Measurements from ENCODE around the gene C14orf132. TPM values are rescaled to one million over a fixed set of nuclear protein-coding genes. Genes with fewer than 3 reads are reported as not detected.

C14orf132 gene
- total and polyA plus RNA-seq, 2 of the 4 experiments (the other 2 are of a cell fraction): 6.3 to 13.5 TPM

DNA sequence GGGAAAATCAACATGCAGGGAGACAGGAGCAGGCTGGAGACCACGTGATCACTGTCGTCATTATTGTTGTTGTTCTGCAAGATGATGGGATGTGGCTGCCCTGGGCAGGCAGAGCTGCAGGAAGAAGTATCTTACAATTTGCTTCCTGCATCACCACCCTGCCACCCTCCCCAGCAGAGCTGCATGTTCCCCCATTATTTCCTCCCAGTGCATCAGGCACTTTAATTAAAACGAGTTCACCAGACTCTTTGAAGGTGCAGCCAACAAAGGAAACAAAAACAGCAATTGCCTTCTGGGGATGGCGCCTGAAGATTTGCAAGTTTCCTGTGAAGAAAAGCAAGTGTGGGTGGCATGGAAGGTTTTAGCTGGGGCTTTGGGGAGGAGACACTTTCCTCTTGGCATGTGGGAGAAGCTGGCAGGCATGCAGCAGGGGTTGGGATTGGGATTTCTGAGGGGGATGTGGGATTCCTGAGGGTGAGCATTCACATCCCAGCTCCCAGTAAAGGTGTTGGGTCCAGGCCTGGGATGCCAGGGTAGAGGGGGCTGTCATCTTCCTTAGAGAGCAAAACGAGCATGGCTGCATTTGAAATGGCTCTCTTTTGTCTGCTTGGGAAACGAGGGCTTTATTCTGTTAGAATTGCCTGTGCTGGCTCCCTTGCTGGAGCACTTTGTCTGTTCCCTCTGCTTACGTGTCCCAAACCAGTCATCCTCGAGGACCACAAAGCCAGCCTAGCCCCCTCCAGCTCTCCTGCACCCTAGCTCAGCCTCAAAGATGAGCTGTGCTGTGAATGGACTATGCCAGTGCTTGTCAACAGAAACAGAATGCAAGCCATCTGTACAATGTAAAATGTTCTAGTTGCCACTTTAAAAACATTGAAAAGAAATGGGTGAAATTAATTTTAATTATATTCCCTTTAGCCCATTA is 11.5 kb upstream of the C14orf132 start:
- Histone ChIP-seq H3K27ac (ENCODE audit: insufficient read depth, low read length) (no peak overlapping the region), H2AK9ac (replicated peaks; ENCODE audit: low read depth, low read length, poor library complexity) (no peak overlapping the region), H3K36me3 (ENCODE audit: control insufficient read depth, insufficient read depth, low read length) (no peaks in the 10 kb centered on the region), H2BK5ac (ENCODE audit: low read depth, low read length, poor library complexity, severe bottlenecking) (no peak overlapping the region), H2AK5ac (ENCODE audit: low read depth, low read length) (no peak overlapping the region), H3K4me1 (ENCODE audit: control insufficient read depth, insufficient read depth, low read length) (no peaks in the 10 kb centered on the region), H3K18ac (ENCODE audit: low read depth, low read length) (no peak overlapping the region), H2BK15ac (ENCODE audit: low read depth, low read length) (no peak overlapping the region), H3K23ac (ENCODE audit: low read depth, low read length) (no peak overlapping the region), H4K91ac (ENCODE audit: insufficient read depth, low read depth, low read length) (no peak overlapping the region), H3K4ac (ENCODE audit: low read depth, low read length) (no peak overlapping the region), H3K79me1 (ENCODE audit: low read depth in 1 of 2, low read length in 2 of 2) (no peaks in the 10 kb centered on the region), H2BK20ac (ENCODE audit: low read depth, low read length) (no peak overlapping the region), H4K20me1 (ENCODE audit: insufficient read depth, low read length) (no peaks in the 10 kb centered on the region), H4K5ac (ENCODE audit: low read depth, low read length) (no peak overlapping the region), H3K56ac (ENCODE audit: extremely low read depth, insufficient read depth, low read length) (no peak overlapping the region), H2BK120ac (ENCODE audit: low read depth, low read length) (no peak overlapping the region), H3K9ac (ENCODE audit: low read depth, low read length) (no peak overlapping the region), H3K27me3 (ENCODE audit: control insufficient read depth, insufficient read depth, low read length) (peaks cover 50% of the 10 kb centered on the region), H4K8ac (ENCODE audit: low read depth in 2 of 2, low read length in 2 of 2) (no peak overlapping the region), H3K9me3 (ENCODE audit: control insufficient read depth, insufficient read depth, low read length) (no peaks in the 10 kb centered on the region), H3K9me1 (ENCODE audit: insufficient read depth, low read length) (no peaks in the 10 kb centered on the region), H2AFZ (replicated peaks; ENCODE audit: low read length, poor library complexity) (no peak overlapping the region), H3K4me2 (ENCODE audit: low read depth, low read length) (no peak overlapping the region), H3K14ac (replicated peaks; ENCODE audit: low read depth, low read length) (no peak overlapping the region), H3K4me3 (ENCODE audit: insufficient read depth, low read depth, low read length) (no peak overlapping the region)
- DNase-seq (no peak), ATAC-seq (ENCODE audit: low read depth) (no peak)
- dilution Hi-C loops (cut with HindIII; ENCODE audit: low sequenced_read_pairs, unreplicated experiment): no loop called here
- 6% methylated on average over 3 of the region's 8 CpGs; no CpG with 5 or more reads in 1 of the 2 experiments for WGBS, 2 experiments (ENCODE audit: extremely low coverage in 2 of 2, insufficient read length in 1 of 2)
- in situ Hi-C loops (cut with MboI; ENCODE audit: low sequenced_read_pairs): no loop called here
- BruUV-seq (replicated peaks): no TSS peak
- TF ChIP-seq MAFK (IDR thresholded peaks at IDR 0.05; ENCODE audit: low read depth, low read length) (no peak), RCOR1 (IDR thresholded peaks at IDR 0.05; ENCODE audit: insufficient replicate concordance, low read length) (no peak), NFE2L2 (IDR thresholded peaks at IDR 0.05; ENCODE audit: low read depth, low read length) (no peak), MAZ (IDR thresholded peaks at IDR 0.05; ENCODE audit: borderline replicate concordance, low read depth, low read length) (no peak), POLR2A (IDR thresholded peaks at IDR 0.05; ENCODE audit: low read depth, low read length) (no peak), MXI1 (IDR thresholded peaks at IDR 0.05; ENCODE audit: borderline replicate concordance, low read depth, low read length) (no peak), CTCF (conservative IDR thresholded peaks at IDR 0.05; ENCODE audit: low read depth, low read length) (no peak), FOS (IDR thresholded peaks at IDR 0.05; ENCODE audit: low read depth, low read length) (no peak), CHD1 (IDR thresholded peaks at IDR 0.05; ENCODE audit: low read depth, low read length) (no peak), CEBPB (IDR thresholded peaks at IDR 0.05; ENCODE audit: low read depth, low read length) (no peak)
- ChIA-PET POLR2A (ENCODE audit: unreplicated experiment) (interaction anchor here (0.6 kb wide), 1 partner anchor 1656 kb away, joined by 4 read pairs; no protein-coding TSS in a partner anchor), CTCF (interaction anchor here (1.1 kb wide), 1 partner anchor 73 kb away, joined by 3 read pairs; no protein-coding TSS in a partner anchor)
- intact Hi-C loops (cut with micrococcal nuclease): no loop called here
